Bronchial epithelial cell (primary cell): ENCODE data around the gene TENT4B. TPM values are rescaled to one million over a fixed set of nuclear protein-coding genes. Genes with fewer than 3 reads are reported as not detected.
A peak's percentile ranks its signal among the peaks of the same experiment; 100 is the strongest.

Source experiments
- DNase-seq: peaks from one replicate; pipeline ENCODE4 v3.0.0-alpha.2; 2010; ENCODE audit warnings: low read depth
- FAIRE-seq: peaks from 2 replicates; lab custom pipeline; 2011; peaks lifted over from hg19 to GRCh38; lab: Jason Lieb, UNC
- H3K27me3 ChIP-seq: 2 replicates; pipeline ENCODE4 v1.5.1; 2011; ENCODE audit warnings: low read length; ENCODE audit not compliant: control insufficient read depth, insufficient read depth
- H3K36me3 ChIP-seq: 2 replicates; pipeline ENCODE4 v1.5.1; 2011; ENCODE audit warnings: low read length; ENCODE audit not compliant: control insufficient read depth, insufficient read depth
- H3K4me3 ChIP-seq: 2 replicates; pipeline ENCODE4 v1.5.1; 2011; ENCODE audit warnings: mild to moderate bottlenecking, low read depth, low read length, control low read depth
- total RNA-seq: library from RNA; depleted of rRNA; stranded (reverse); fragments of >200 nt; gene quantifications from 2 replicates; pipeline ENCODE4 v1.2.1, GENCODE V29; 2014
- TF ChIP-seq, protein P1 (sequence below): IDR thresholded peaks from 2 replicates; pipeline ENCODE4 v1.5.1; 2011; ENCODE audit warnings: mild to moderate bottlenecking, moderate library complexity, low read length, control low read depth, inconsistent platforms; ENCODE audit not compliant: insufficient read depth, severe bottlenecking

Gene TENT4B
- total RNA-seq, 1 donor from 2014 or later: 9.2 TPM

- Histone ChIP-seq H3K27me3 (no peaks in the 10 kb centered on the region), H3K36me3 (peaks cover 3% of the 10 kb centered on the region), H3K4me3 (no peak overlapping the region)
- DNase-seq (peak; percentile 20), FAIRE-seq (no peak)
- TF ChIP-seq, protein P1, sequence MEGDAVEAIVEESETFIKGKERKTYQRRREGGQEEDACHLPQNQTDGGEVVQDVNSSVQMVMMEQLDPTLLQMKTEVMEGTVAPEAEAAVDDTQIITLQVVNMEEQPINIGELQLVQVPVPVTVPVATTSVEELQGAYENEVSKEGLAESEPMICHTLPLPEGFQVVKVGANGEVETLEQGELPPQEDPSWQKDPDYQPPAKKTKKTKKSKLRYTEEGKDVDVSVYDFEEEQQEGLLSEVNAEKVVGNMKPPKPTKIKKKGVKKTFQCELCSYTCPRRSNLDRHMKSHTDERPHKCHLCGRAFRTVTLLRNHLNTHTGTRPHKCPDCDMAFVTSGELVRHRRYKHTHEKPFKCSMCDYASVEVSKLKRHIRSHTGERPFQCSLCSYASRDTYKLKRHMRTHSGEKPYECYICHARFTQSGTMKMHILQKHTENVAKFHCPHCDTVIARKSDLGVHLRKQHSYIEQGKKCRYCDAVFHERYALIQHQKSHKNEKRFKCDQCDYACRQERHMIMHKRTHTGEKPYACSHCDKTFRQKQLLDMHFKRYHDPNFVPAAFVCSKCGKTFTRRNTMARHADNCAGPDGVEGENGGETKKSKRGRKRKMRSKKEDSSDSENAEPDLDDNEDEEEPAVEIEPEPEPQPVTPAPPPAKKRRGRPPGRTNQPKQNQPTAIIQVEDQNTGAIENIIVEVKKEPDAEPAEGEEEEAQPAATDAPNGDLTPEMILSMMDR: no peak
Measured at GRCh38 chr16:50276801-50277555, 123.9 kb downstream of the TENT4B start.

GRCh38 chr16:50278251-50278650, 125.1 kb downstream of the TENT4B start:
- FAIRE-seq (no peak), DNase-seq (no peak)
- no peaks in the 10 kb centered on the region for H3K27me3 ChIP-seq
- no peak overlapping the region for H3K4me3 ChIP-seq
- no peaks in the 10 kb centered on the region for H3K36me3 ChIP-seq
- TF ChIP-seq, protein P1: no peak

DNA sequence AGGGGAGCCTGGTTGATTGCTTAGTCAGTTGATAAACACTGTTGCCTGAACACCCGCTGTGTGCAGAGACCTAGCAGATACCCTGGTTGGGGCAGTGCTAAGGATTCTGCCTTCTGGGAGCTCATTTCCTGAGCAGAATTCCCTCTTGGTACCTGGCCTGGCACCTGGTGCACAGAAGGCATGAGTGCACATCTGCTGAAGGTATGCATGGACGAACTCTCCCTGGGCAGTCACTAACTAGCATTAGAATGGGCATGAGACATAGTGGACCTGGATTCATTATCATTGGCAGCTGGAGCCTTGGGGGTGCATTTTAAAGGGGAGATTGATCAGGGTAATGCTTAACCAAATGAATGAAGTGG, 126.4 kb downstream of the TENT4B start:
- no peak for DNase-seq
- Histone ChIP-seq H3K4me3 (no peak overlapping the region), H3K36me3 (no peaks in the 10 kb centered on the region), H3K27me3 (no peaks in the 10 kb centered on the region)
- FAIRE-seq: no peak
- TF ChIP-seq, protein P1: no peak

GRCh38 chr16:50280932-50281331, 127.8 kb downstream of the TENT4B start:
- TF ChIP-seq, protein P1: no peak
- no peak for FAIRE-seq

More at GRCh38 chr16:50280932-50281331, 127.8 kb downstream of the TENT4B start:
- Histone ChIP-seq H3K4me3 (no peak overlapping the region), H3K36me3 (no peaks in the 10 kb centered on the region), H3K27me3 (no peaks in the 10 kb centered on the region)
- no peak for DNase-seq

Other genes with a start within 250 kb of the TENT4B start
- 23.7 and 28.8 TPM in 2 replicates for gene CNEP1R1, start 128.1 kb upstream of the TENT4B start, total RNA-seq
- gene HEATR3, start 87.3 kb upstream of the TENT4B start, total RNA-seq: 14.8 and 16.1 TPM in 2 replicates
- 29.2 and 61.7 TPM in 2 replicates for gene ADCY7, start 113.2 kb downstream of the TENT4B start, total RNA-seq
- 33.2 and 64.4 TPM in 2 replicates for gene BRD7, start 215.7 kb downstream of the TENT4B start, total RNA-seq